T-cell (primary cell): ENCODE measurements around the gene LTO1. TPM values are rescaled to one million over a fixed set of nuclear protein-coding genes. Genes with fewer than 3 reads are reported as not detected.

Experiments used
- ATAC-seq, 4 experiments: fragments of 200-7000 bp in 3 of 4; fragments of 150-1000 bp in 1 of 4; cut with Tn5 transposase; replicated peaks in 1 of 4; 1 replicate in 3 of 4; 2 replicates in 1 of 4; pipeline ENCODE4 v1.10.0; 2021; ENCODE audit warnings: moderate library complexity in 3 of 4, mild to moderate bottlenecking in 2 of 4, moderate number of reproducible peaks in 1 of 4
- CTCF ChIA-PET, 2 donors: fragments of 300-600 bp; sonication (Branson Sonifier 250); formaldehyde crosslinking; loops; one replicate each; lab custom pipeline; 2022; ENCODE audit warnings: antibody characterized with exemption in 2 of 2; lab: Charles Lee
- POLR2A ChIA-PET, 2 donors: fragments of 300-600 bp; sonication (Branson Sonifier 250); formaldehyde crosslinking; loops; one replicate each; lab custom pipeline; 2022; ENCODE audit warnings: antibody characterized with exemption in 2 of 2; lab: Charles Lee
- DNase-seq, 35 experiments: peaks; one replicate each; pipeline versions ENCODE4 v3.0.0 to v3.0.0-alpha.2; 2013 to 2023
- H3K27ac ChIP-seq: one replicate; pipeline ENCODE4 v1.5.1; 2013; ENCODE audit warnings: low read length
- H3K27me3 ChIP-seq, 2 experiments: replicated peaks in 1 of 2; 1 replicate in 1 of 2; 2 replicates in 1 of 2; pipeline versions ENCODE4 v1.6.1 to v1.7.0; 2013; ENCODE audit warnings: low read length in 1 of 2, mixed read lengths in 1 of 2; ENCODE audit not compliant: control insufficient read depth in 2 of 2, insufficient read depth in 2 of 2; ENCODE audit errors: extremely low read depth in 1 of 2
- H3K36me3 ChIP-seq, 2 donors: 1 replicate in 1 of 2; 2 replicates in 1 of 2; pipeline versions ENCODE4 v1.6.1 to v1.7.0; 2013; ENCODE audit warnings: low read length in 1 of 2; ENCODE audit not compliant: control insufficient read depth in 2 of 2, insufficient read depth in 1 of 2; ENCODE audit errors: extremely low read depth in 1 of 2
- H3K4me1 ChIP-seq, 2 experiments: 1 replicate in 1 of 2; 2 replicates in 1 of 2; pipeline versions ENCODE4 v1.6.1 to v1.7.0; 2013; ENCODE audit warnings: low read length in 2 of 2, mixed read lengths in 1 of 2; ENCODE audit not compliant: insufficient read depth in 2 of 2, control insufficient read depth in 1 of 2; ENCODE audit errors: extremely low read depth in 1 of 2
- H3K4me3 ChIP-seq, 2 donors: 1 replicate in 1 of 2; 2 replicates in 1 of 2; pipeline versions ENCODE4 v1.5.1 to v1.7.0; 2013; ENCODE audit warnings: mild to moderate bottlenecking in 2 of 2, low read length in 1 of 2, moderate library complexity in 1 of 2; ENCODE audit not compliant: control insufficient read depth in 1 of 2; ENCODE audit errors: extremely low read depth in 1 of 2
- H3K9me3 ChIP-seq: 2 replicates; pipeline ENCODE4 v1.7.0; 2013
- H3K27ac Mint-ChIP-seq, 2 donors: one replicate each; pipeline ENCODE4 v1.8.0; 2020 to 2021; ENCODE audit warnings: mild to moderate bottlenecking in 2 of 2, mixed read lengths in 2 of 2
- H3K27me3 Mint-ChIP-seq, 2 donors: one replicate each; pipeline ENCODE4 v1.8.0; 2021 to 2022; ENCODE audit warnings: mixed read lengths in 2 of 2
- H3K36me3 Mint-ChIP-seq: one replicate; pipeline ENCODE4 v1.8.0; 2021; ENCODE audit warnings: mixed read lengths
- H3K4me1 Mint-ChIP-seq, 3 donors: one replicate each; pipeline ENCODE4 v1.8.0; 2020 to 2022; ENCODE audit warnings: mixed read lengths in 3 of 3, mild to moderate bottlenecking in 1 of 3
- H3K4me3 Mint-ChIP-seq, 3 donors: one replicate each; pipeline ENCODE4 v1.8.0; 2020 to 2022; ENCODE audit warnings: mild to moderate bottlenecking in 3 of 3, mixed read lengths in 3 of 3, moderate library complexity in 3 of 3
- H3K9me3 Mint-ChIP-seq, 3 donors: one replicate each; pipeline ENCODE4 v1.8.0; 2020 to 2022; ENCODE audit warnings: mixed read lengths in 3 of 3
- WGBS: methylation state at CpG from one replicate; pipeline ENCODE4 v1.1.5; 2013; ENCODE audit warnings: missing lambda C conversion rate; ENCODE audit not compliant: insufficient coverage; 5-methylcytosine and 5-hydroxymethylcytosine counted together
- total RNA-seq, 35 experiments: library from RNA in 6 of 35; stranded (reverse) in 6 of 35; fragments of 120-200 nt in 1 of 35; gene quantifications; one replicate each; pipeline versions ENCODE4 v1.2.1 to v1.2.4 and lab custom pipeline; 2013 to 2026

LTO1 gene
- total RNA-seq (10 to 100 TPM; 31.8 to 64.2 (median 57.4) TPM), total RNA-seq (lab: John Stamatoyannopoulos, UW) (22.8 to 56.3 (median 40.8) reads per million in 29 experiments)
- 29.4 TPM for total RNA-seq (2013)

DNA sequence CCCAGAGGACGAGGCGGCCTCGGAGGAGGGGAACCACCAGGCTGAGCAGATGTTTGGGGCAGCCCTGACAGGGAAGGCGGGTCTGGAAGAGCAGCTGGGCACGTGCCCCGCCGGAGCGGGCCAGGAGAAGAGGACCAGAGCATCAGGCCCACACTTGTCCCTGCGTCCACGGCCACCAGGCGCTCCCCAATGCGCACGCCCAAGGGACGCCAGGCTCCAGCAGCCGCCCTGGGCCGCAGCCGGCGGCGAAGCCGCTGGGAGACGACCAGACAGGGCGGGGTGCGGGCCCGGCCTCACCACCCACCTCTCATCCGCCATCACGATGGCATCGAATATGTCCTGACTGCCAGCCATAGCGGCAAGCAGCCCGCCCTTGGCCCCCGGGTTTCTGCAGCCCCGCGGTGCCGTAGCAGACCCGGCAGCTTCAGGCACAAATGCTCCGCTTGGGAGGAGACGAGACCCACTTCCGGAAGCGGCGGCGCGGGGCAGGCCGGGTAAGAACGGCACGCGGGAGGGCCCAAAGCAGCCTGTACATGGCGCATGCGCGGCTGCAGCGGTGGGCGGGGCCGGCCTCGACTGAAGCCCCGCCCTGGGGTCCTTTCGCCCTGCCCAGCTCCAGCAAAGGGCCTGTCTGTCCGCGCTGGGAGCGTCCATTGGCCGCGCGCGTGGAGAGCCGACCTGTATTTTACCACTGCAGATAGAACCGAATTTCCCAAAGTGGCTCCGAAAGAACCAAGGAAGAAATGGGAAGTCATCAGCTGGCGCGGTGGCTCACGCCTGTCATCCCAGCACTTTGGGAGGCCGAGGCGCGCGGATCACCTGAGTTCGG lies at the start of gene LTO1:
LTO1 (minus strand) TSS at position 468 of the 829 bp plus-strand sequence; CDS start at position 354, 114 bp downstream.
- peaks cover 8 to 24% of the 10 kb centered on the region in 2 experiments for H3K4me1 ChIP-seq
- WGBS: 4% methylated on average over 67 of the region's 72 CpGs
- no peaks in the 10 kb centered on the region for H3K9me3 ChIP-seq
- H3K4me3 ChIP-seq: peak within 1 kb of the TSS; percentile 91 to 94
- peak; percentile 92 to 96 (median 92) for ATAC-seq
- H3K36me3 ChIP-seq: peaks cover 9 to 16% of the 10 kb centered on the region in 2 donors
- peaks cover 33 to 43% (median 42%) of the 10 kb centered on the region in 3 donors for H3K4me1 Mint-ChIP-seq
- H3K27me3 ChIP-seq: no peaks in the 10 kb centered on the region
- peak within 1 kb of the TSS; percentile 92 to 96 (median 95) for H3K4me3 Mint-ChIP-seq
- peak within 1 kb of the TSS; percentile 85 to 90 for H3K27ac Mint-ChIP-seq
- DNase-seq: peak; percentile 84 to 96 (median 92)
- H3K9me3 Mint-ChIP-seq: no peaks in the 10 kb centered on the region
- peaks cover 16% of the 10 kb centered on the region for H3K36me3 Mint-ChIP-seq
- no peaks in the 10 kb centered on the region for H3K27me3 Mint-ChIP-seq
- H3K27ac ChIP-seq: peak within 1 kb of the TSS; percentile 57
- ChIA-PET POLR2A (no interaction called here), CTCF (interaction anchor here in 1 of 2 donors (0.6 kb wide), 1 partner anchor 926 kb away, joined by 3 read pairs; no protein-coding TSS in a partner anchor)

DNA sequence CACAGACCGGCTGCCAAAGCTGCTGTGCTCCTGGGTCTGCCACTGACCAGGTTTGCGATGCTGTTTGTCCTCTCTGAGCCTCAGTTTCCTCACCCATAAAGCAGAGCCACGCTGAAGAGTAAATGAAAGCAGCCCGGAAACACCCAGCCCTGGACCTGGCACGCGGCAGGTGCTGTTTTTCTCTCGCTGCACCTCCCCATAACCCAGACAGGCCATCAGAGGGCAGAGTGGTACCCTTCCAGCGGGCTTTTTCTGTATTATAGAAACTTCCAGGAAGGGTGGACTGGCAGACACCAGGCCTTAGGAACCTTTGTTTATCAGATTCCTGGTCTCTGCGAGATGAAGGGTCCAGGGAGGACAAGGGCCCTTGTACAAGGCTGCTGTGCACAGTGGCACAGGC lies 46.6 kb upstream of the LTO1 start:
- no peak overlapping the region for H3K27ac ChIP-seq
- Mint-ChIP-seq H3K27me3 (peaks cover 50 to 70% of the 10 kb centered on the region in 2 donors), H3K4me1 (no peaks in the 10 kb centered on the region), H3K4me3 (no peak overlapping the region), H3K36me3 (no peaks in the 10 kb centered on the region), H3K9me3 (no peaks in the 10 kb centered on the region), H3K27ac (no peak overlapping the region)
- ChIA-PET POLR2A (no interaction called here), CTCF (no interaction called here)
- H3K36me3 ChIP-seq: no peaks in the 10 kb centered on the region
- H3K4me3 ChIP-seq: no peak overlapping the region
- H3K9me3 ChIP-seq: no peaks in the 10 kb centered on the region
- 22% methylated on average over 4 of the region's 9 CpGs for WGBS
- ATAC-seq: no peak
- peaks cover 4 to 76% of the 10 kb centered on the region in 2 experiments for H3K27me3 ChIP-seq
- no peak for DNase-seq
- peaks cover 0 to 5% of the 10 kb centered on the region in 2 experiments for H3K4me1 ChIP-seq

GRCh38 chr11:69721106-69721505 lies 46.0 kb upstream of the LTO1 start:
- H3K27me3 Mint-ChIP-seq: peaks cover 45 to 64% of the 10 kb centered on the region in 2 donors
- Histone ChIP-seq H3K9me3 (no peaks in the 10 kb centered on the region), H3K27me3 (peaks cover 3 to 71% of the 10 kb centered on the region in 2 experiments), H3K4me3 (no peak overlapping the region), H3K36me3 (no peaks in the 10 kb centered on the region), H3K4me1 (peaks cover 0 to 5% of the 10 kb centered on the region in 2 experiments), H3K27ac (no peak overlapping the region)
- ChIA-PET CTCF (no interaction called here), POLR2A (no interaction called here)
- DNase-seq (no peak), ATAC-seq (no peak)
- H3K9me3 Mint-ChIP-seq: no peaks in the 10 kb centered on the region
- H3K4me3 Mint-ChIP-seq: no peak overlapping the region
- no peak overlapping the region for H3K27ac Mint-ChIP-seq
- WGBS: 33% methylated on average over 10 of the region's 14 CpGs
- H3K4me1 Mint-ChIP-seq: no peaks in the 10 kb centered on the region
- H3K36me3 Mint-ChIP-seq: no peaks in the 10 kb centered on the region

DNA sequence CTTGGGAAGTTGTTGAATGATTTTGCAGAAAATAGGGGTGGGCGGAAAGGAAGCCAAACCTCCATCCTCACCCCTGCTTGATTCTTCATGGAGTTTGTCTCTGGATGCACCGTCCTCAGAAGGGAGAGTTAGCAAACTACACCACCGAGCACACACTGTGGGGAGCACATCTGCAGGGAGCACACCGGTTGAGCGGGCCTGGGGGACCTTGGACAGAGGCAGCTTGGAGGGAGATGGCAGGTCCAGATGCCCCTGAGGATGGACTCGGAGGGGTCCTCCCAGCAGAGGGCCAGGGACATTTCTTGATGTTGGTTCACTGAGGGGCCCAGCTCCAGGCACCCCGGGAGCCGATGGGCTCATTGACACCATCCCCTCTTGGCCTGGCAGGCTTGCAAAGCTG lies 43.8 kb upstream of the LTO1 start:
- no peaks in the 10 kb centered on the region for H3K4me1 Mint-ChIP-seq

DNA sequence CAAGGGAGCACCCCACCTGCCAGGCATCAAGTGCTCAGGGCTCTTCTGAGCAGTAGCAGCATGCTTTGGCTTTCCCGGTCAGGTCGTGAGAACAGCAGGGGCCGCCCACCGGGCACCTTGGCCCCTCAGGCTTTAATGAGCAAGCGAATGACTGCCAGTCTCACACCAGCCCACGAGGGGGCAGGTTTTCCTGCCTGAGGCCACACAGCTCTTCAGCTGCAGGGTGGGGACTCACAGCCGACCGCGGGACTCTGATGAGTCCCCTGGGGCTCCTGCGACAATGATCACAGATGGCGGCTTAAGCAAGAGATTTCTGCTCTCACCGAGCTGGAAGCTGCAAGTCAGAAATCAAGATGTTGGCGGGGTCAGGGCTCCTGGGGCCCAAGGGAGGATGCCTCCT lies 43.0 kb upstream of the LTO1 start:
- peak in 2 of 35 experiments; percentile 6 to 11 for DNase-seq
- Histone ChIP-seq H3K9me3 (no peaks in the 10 kb centered on the region), H3K27ac (no peak overlapping the region), H3K4me1 (peaks cover 0 to 5% of the 10 kb centered on the region in 2 experiments), H3K27me3 (peaks cover 0 to 68% of the 10 kb centered on the region in 2 experiments), H3K4me3 (no peak overlapping the region), H3K36me3 (no peaks in the 10 kb centered on the region)
- no peaks in the 10 kb centered on the region for H3K36me3 Mint-ChIP-seq
- no peak overlapping the region for H3K4me3 Mint-ChIP-seq
- H3K4me1 Mint-ChIP-seq: no peaks in the 10 kb centered on the region
- WGBS: 5% methylated on average over 13 of the region's 13 CpGs
- no peak overlapping the region for H3K27ac Mint-ChIP-seq
- POLR2A ChIA-PET: no interaction called here
- CTCF ChIA-PET: no interaction called here
- no peak for ATAC-seq
- H3K9me3 Mint-ChIP-seq: no peaks in the 10 kb centered on the region
- peaks cover 31 to 48% of the 10 kb centered on the region in 2 donors for H3K27me3 Mint-ChIP-seq

More for the DNA sequence above, 43.8 kb upstream of the LTO1 start:
- CTCF ChIA-PET: no interaction called here
- POLR2A ChIA-PET: no interaction called here
- DNase-seq: no peak
- no peaks in the 10 kb centered on the region for H3K9me3 ChIP-seq
- peaks cover 35 to 53% of the 10 kb centered on the region in 2 donors for H3K27me3 Mint-ChIP-seq
- peaks cover 0 to 67% of the 10 kb centered on the region in 2 experiments for H3K27me3 ChIP-seq
- H3K27ac ChIP-seq: no peak overlapping the region
- H3K4me1 ChIP-seq: peaks cover 0 to 5% of the 10 kb centered on the region in 2 experiments
- no peak overlapping the region for H3K4me3 ChIP-seq
- no peak for ATAC-seq
- H3K36me3 ChIP-seq: no peaks in the 10 kb centered on the region
- H3K27ac Mint-ChIP-seq: no peak overlapping the region
- H3K9me3 Mint-ChIP-seq: no peaks in the 10 kb centered on the region
- no peaks in the 10 kb centered on the region for H3K36me3 Mint-ChIP-seq
- WGBS: 84% methylated on average over 6 of the region's 8 CpGs
- no peak overlapping the region for H3K4me3 Mint-ChIP-seq

GRCh38 chr11:69716891-69717747 lies 42.0 kb upstream of the LTO1 start:
- Histone ChIP-seq H3K36me3 (no peaks in the 10 kb centered on the region), H3K4me3 (no peak overlapping the region), H3K4me1 (peaks cover 0 to 11% of the 10 kb centered on the region in 2 experiments), H3K9me3 (no peaks in the 10 kb centered on the region), H3K27ac (no peak overlapping the region), H3K27me3 (peaks cover 0 to 66% of the 10 kb centered on the region in 2 experiments)
- H3K4me1 Mint-ChIP-seq: peaks cover 3 to 4% (median 3%) of the 10 kb centered on the region in 3 donors
- no peaks in the 10 kb centered on the region for H3K9me3 Mint-ChIP-seq
- WGBS: 40% methylated on average over 3 of the region's 6 CpGs
- CTCF ChIA-PET: interaction anchor here in 1 of 2 donors (0.7 kb wide), 1 partner anchor 81 kb away, joined by 5 read pairs; no protein-coding TSS in a partner anchor
- POLR2A ChIA-PET: no interaction called here
- H3K36me3 Mint-ChIP-seq: no peaks in the 10 kb centered on the region
- no peak overlapping the region for H3K27ac Mint-ChIP-seq
- H3K27me3 Mint-ChIP-seq: peaks cover 24 to 41% of the 10 kb centered on the region in 2 donors
- no peak overlapping the region for H3K4me3 Mint-ChIP-seq
- no peak for DNase-seq
- ATAC-seq: no peak
